Measurements from ENCODE around the gene MAP7D3. TPM values are rescaled to one million over a fixed set of nuclear protein-coding genes. Genes with fewer than 3 reads are reported as not detected.

Gene MAP7D3
- polyA plus RNA-seq, 1 donor from 2014 or later, result 0.68 TPM

GRCh38 chrX:136179133-136179532 lies 72.1 kb downstream of the MAP7D3 start:
- no peak for TF ChIP-seq TAF1 (IDR thresholded peaks at IDR 0.05; ENCODE audit: low read depth)
- TF ChIP-seq EZH2 (IDR thresholded peaks at IDR 0.05; ENCODE audit: borderline replicate concordance, insufficient read depth, low read length, poor library complexity, severe bottlenecking), result no peak
- no peak for TF ChIP-seq CTCF (IDR thresholded peaks at IDR 0.05; ENCODE audit: poor library complexity, severe bottlenecking)
- TF ChIP-seq SMC3 (conservative IDR thresholded peaks at IDR 0.05; ENCODE audit: poor library complexity), result no peak
- no peak for TF ChIP-seq MXI1 (conservative IDR thresholded peaks at IDR 0.05; ENCODE audit: poor library complexity, severe bottlenecking)
- TF ChIP-seq RAD21 (conservative IDR thresholded peaks at IDR 0.05), result no peak
- no peak for TF ChIP-seq POLR2AphosphoS5 (IDR thresholded peaks at IDR 0.05)
- no peaks in the 10 kb centered on the region for H3K27me3 ChIP-seq (ENCODE audit: insufficient read depth, low read depth, low read length)
- H3K36me3 ChIP-seq (ENCODE audit: insufficient read depth, low read length), result no peaks in the 10 kb centered on the region
- no peak overlapping the region for H3K9ac ChIP-seq (ENCODE audit: low read length)
- H4K20me1 ChIP-seq (ENCODE audit: insufficient read depth), result no peaks in the 10 kb centered on the region
- no peak overlapping the region for H3K4me2 ChIP-seq (ENCODE audit: low read length)
- H3K9me3 ChIP-seq (ENCODE audit: low read length), result no peaks in the 10 kb centered on the region
- H2AFZ ChIP-seq (ENCODE audit: low read depth, low read length), result no peak overlapping the region
- H3K79me2 ChIP-seq (replicated peaks; ENCODE audit: insufficient read depth, low read length), result no peaks in the 10 kb centered on the region
- no peaks in the 10 kb centered on the region for H3K9me2 ChIP-seq (ENCODE audit: insufficient read depth, low read length)
- H3K27ac ChIP-seq (ENCODE audit: low read length), result no peak overlapping the region
- H3K4me3 ChIP-seq (ENCODE audit: low read length), result no peak overlapping the region
- H3F3A ChIP-seq (ENCODE audit: insufficient read depth, low read length, poor library complexity, severe bottlenecking), result no peaks in the 10 kb centered on the region

GRCh38 chrX:136176399-136176825 lies 74.8 kb downstream of the MAP7D3 start:
- H3K27me3 ChIP-seq (ENCODE audit: insufficient read depth, low read depth, low read length), result no peaks in the 10 kb centered on the region
- no peaks in the 10 kb centered on the region for H4K20me1 ChIP-seq (ENCODE audit: insufficient read depth)
- H2AFZ ChIP-seq (ENCODE audit: low read depth, low read length), result no peak overlapping the region
- no peaks in the 10 kb centered on the region for H3F3A ChIP-seq (ENCODE audit: insufficient read depth, low read length, poor library complexity, severe bottlenecking)
- H3K79me2 ChIP-seq (replicated peaks; ENCODE audit: insufficient read depth, low read length), result no peaks in the 10 kb centered on the region
- no peak overlapping the region for H3K4me3 ChIP-seq (ENCODE audit: low read length)
- no peaks in the 10 kb centered on the region for H3K9me2 ChIP-seq (ENCODE audit: insufficient read depth, low read length)
- no peak overlapping the region for H3K4me2 ChIP-seq (ENCODE audit: low read length)
- no peaks in the 10 kb centered on the region for H3K9me3 ChIP-seq (ENCODE audit: low read length)
- H3K27ac ChIP-seq (ENCODE audit: low read length), result no peak overlapping the region
- no peak overlapping the region for H3K9ac ChIP-seq (ENCODE audit: low read length)
- TF ChIP-seq POLR2AphosphoS5 (IDR thresholded peaks at IDR 0.05), result no peak
- TF ChIP-seq EP300 (conservative IDR thresholded peaks at IDR 0.05; ENCODE audit: poor library complexity, severe bottlenecking), result no peak
- no peak for TF ChIP-seq TAF1 (IDR thresholded peaks at IDR 0.05; ENCODE audit: low read depth)
- no peak for TF ChIP-seq REST (IDR thresholded peaks at IDR 0.05; ENCODE audit: borderline replicate concordance)
- TF ChIP-seq CTCF (IDR thresholded peaks at IDR 0.05; ENCODE audit: poor library complexity, severe bottlenecking), result no peak
- TF ChIP-seq EZH2 (IDR thresholded peaks at IDR 0.05; ENCODE audit: borderline replicate concordance, insufficient read depth, low read length, poor library complexity, severe bottlenecking), result no peak
- no peak for TF ChIP-seq RAD21 (conservative IDR thresholded peaks at IDR 0.05)
- TF ChIP-seq SMC3 (conservative IDR thresholded peaks at IDR 0.05; ENCODE audit: poor library complexity), result no peak
- TF ChIP-seq MXI1 (conservative IDR thresholded peaks at IDR 0.05; ENCODE audit: poor library complexity, severe bottlenecking), result no peak
- no peaks in the 10 kb centered on the region for H3K36me3 ChIP-seq (ENCODE audit: insufficient read depth, low read length)

All from neural cell (in vitro differentiated cells).